ENCODE data around the gene WDR26.

DNA sequence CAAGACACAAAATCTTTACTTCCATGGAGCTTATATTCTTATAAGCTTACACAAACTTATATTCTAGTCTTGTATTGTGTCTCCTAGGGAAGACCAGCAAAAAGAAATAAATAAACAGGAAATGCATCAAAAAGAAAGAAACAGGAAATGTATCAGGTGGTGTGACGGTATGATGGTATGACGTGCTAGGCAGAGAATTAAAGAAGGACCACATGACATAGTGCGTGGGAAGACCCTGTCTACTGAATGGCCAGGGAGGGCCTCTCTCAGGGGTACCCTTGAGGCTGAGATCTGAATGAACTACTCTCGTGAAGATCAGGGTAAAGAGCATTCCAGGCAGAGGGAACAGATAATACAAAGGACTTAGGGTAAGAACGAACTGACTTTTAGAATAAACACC is 15.6 kb upstream of the WDR26 start:
- TF ChIP-seq EZH2 (IDR thresholded peaks at IDR 0.05; ENCODE audit: borderline replicate concordance, low read depth, low read length, severe bottlenecking), result no peak
- TF ChIP-seq, protein P1, sequence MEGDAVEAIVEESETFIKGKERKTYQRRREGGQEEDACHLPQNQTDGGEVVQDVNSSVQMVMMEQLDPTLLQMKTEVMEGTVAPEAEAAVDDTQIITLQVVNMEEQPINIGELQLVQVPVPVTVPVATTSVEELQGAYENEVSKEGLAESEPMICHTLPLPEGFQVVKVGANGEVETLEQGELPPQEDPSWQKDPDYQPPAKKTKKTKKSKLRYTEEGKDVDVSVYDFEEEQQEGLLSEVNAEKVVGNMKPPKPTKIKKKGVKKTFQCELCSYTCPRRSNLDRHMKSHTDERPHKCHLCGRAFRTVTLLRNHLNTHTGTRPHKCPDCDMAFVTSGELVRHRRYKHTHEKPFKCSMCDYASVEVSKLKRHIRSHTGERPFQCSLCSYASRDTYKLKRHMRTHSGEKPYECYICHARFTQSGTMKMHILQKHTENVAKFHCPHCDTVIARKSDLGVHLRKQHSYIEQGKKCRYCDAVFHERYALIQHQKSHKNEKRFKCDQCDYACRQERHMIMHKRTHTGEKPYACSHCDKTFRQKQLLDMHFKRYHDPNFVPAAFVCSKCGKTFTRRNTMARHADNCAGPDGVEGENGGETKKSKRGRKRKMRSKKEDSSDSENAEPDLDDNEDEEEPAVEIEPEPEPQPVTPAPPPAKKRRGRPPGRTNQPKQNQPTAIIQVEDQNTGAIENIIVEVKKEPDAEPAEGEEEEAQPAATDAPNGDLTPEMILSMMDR (IDR thresholded peaks at IDR 0.05; ENCODE audit: borderline replicate concordance, extremely low read depth, low read length, poor library complexity, severe bottlenecking), result no peak
